SU-DHL-6 (cell line): ENCODE data around the gene CARD16.

Experiments used
- H2AFZ ChIP-seq: fragments of 200-600 bp; sonication (generic); 2 replicates; pipeline ENCODE4 v1.6.1; 2014; ENCODE audit warnings: low read depth, mild to moderate bottlenecking, moderate library complexity, mixed read lengths, antibody characterized with exemption, low read length; ENCODE audit not compliant: severe bottlenecking
- H3F3A ChIP-seq: fragments of 200-600 bp; shearing (Covaris generic); 2 replicates; pipeline ENCODE4 v1.6.0; 2016; ENCODE audit warnings: antibody characterized with exemption, mild to moderate bottlenecking; ENCODE audit not compliant: insufficient read depth
- H3K27ac ChIP-seq: fragments of 200-600 bp; sonication (generic); 2 replicates; pipeline ENCODE4 v1.5.1; 2016; ENCODE audit warnings: low read depth, mild to moderate bottlenecking, low read length, moderate library complexity, mixed read lengths
- H3K27me3 ChIP-seq: fragments of 200-600 bp; sonication (generic), shearing (Covaris generic); 2 replicates; pipeline ENCODE4 v1.6.0; 2014; ENCODE audit warnings: mild to moderate bottlenecking, low read length
- H3K36me3 ChIP-seq: fragments of 200-600 bp; sonication (generic); 2 replicates; pipeline ENCODE4 v1.6.1; 2014; ENCODE audit warnings: mild to moderate bottlenecking, low read length, mixed read lengths
- H3K4me2 ChIP-seq: fragments of 300-600, 200-600 bp; shearing (Covaris generic), sonication (generic); 2 replicates; pipeline ENCODE4 v1.6.0; 2014; ENCODE audit warnings: low read length, low read depth, mild to moderate bottlenecking; ENCODE audit not compliant: poor library complexity, severe bottlenecking
- H3K4me3 ChIP-seq: fragments of 200-600 bp; sonication (generic); 2 replicates; pipeline ENCODE4 v1.5.1; 2014; ENCODE audit warnings: antibody characterized with exemption, low read length, mild to moderate bottlenecking, mixed read lengths; ENCODE audit not compliant: insufficient read depth, poor library complexity, severe bottlenecking
- H3K79me2 ChIP-seq: fragments of 200-600 bp; sonication (generic); 2 replicates; pipeline ENCODE4 v1.6.1; 2014; ENCODE audit warnings: mild to moderate bottlenecking, low read length, moderate library complexity; ENCODE audit not compliant: insufficient read depth
- H3K9ac ChIP-seq: fragments of 200-600 bp; sonication (generic); 2 replicates; pipeline ENCODE4 v1.7.0; 2014; ENCODE audit warnings: mild to moderate bottlenecking, low read length
- H3K9me2 ChIP-seq: fragments of 200-600 bp; sonication (generic); replicated peaks from 2 replicates; pipeline ENCODE4 v1.6.1; 2014; ENCODE audit warnings: low read length; ENCODE audit not compliant: insufficient read depth
- H3K9me3 ChIP-seq: fragments of 200-600 bp; sonication (generic); 2 replicates; pipeline ENCODE4 v1.6.1; 2014; ENCODE audit warnings: low read length, mixed read lengths; ENCODE audit not compliant: insufficient read depth
- H4K20me1 ChIP-seq: fragments of 200-600 bp; sonication (generic); 2 replicates; pipeline ENCODE4 v1.6.1; 2014; ENCODE audit warnings: low read depth, mild to moderate bottlenecking, antibody characterized with exemption, low read length, moderate library complexity, mixed read lengths
- CTCF ChIP-seq: fragments of 200-600 bp; sonication (generic); IDR thresholded peaks from one replicate; pipeline ENCODE4 v1.5.1; 2017; ENCODE audit warnings: antibody characterized with exemption, mild to moderate bottlenecking, low read length, moderate library complexity; ENCODE audit not compliant: insufficient read depth, poor library complexity, severe bottlenecking
- EZH2phosphoT487 ChIP-seq: fragments of 200-600 bp; sonication (generic), shearing (Covaris generic); conservative IDR thresholded peaks from 2 replicates; pipeline ENCODE4 v1.6.1; 2018; ENCODE audit warnings: mild to moderate bottlenecking, antibody characterized with exemption, low read length, moderate library complexity, mixed read lengths

The CARD16 gene

GRCh38 chr11:105046898-105047579 lies 1.9 kb upstream of the CARD16 start:
- Histone ChIP-seq H3K79me2 (no peaks in the 10 kb centered on the region), H3K36me3 (no peaks in the 10 kb centered on the region), H3K4me2 (no peak overlapping the region), H3K27me3 (no peaks in the 10 kb centered on the region), H4K20me1 (no peaks in the 10 kb centered on the region), H3F3A (no peaks in the 10 kb centered on the region), H3K27ac (no peak overlapping the region), H3K9me2 (no peaks in the 10 kb centered on the region), H3K4me3 (no peak overlapping the region), H2AFZ (no peak overlapping the region), H3K9ac (no peak overlapping the region), H3K9me3 (no peaks in the 10 kb centered on the region)
- TF ChIP-seq CTCF: no peak
- TF ChIP-seq EZH2phosphoT487: no peak

- no peaks in the 10 kb centered on the region for H3K79me2 ChIP-seq
- H3K9me2 ChIP-seq: no peaks in the 10 kb centered on the region
- H2AFZ ChIP-seq: no peak overlapping the region
- H3K4me3 ChIP-seq: no peak overlapping the region
- H3K4me2 ChIP-seq: no peak overlapping the region
- TF ChIP-seq CTCF (no peak), EZH2phosphoT487 (no peak)
- H3K9me3 ChIP-seq: no peaks in the 10 kb centered on the region
- H3K9ac ChIP-seq: no peak overlapping the region
- H4K20me1 ChIP-seq: no peaks in the 10 kb centered on the region
- H3K27ac ChIP-seq: no peak overlapping the region
- H3K27me3 ChIP-seq: no peaks in the 10 kb centered on the region
- no peaks in the 10 kb centered on the region for H3F3A ChIP-seq
- no peaks in the 10 kb centered on the region for H3K36me3 ChIP-seq
Observed at GRCh38 chr11:105045676-105046296, 651 bp upstream of the CARD16 start.

- H3F3A ChIP-seq: no peaks in the 10 kb centered on the region
- H3K27me3 ChIP-seq: no peaks in the 10 kb centered on the region
- H3K4me3 ChIP-seq: no peak overlapping the region
- no peak overlapping the region for H3K4me2 ChIP-seq
- H4K20me1 ChIP-seq: no peaks in the 10 kb centered on the region
- no peaks in the 10 kb centered on the region for H3K79me2 ChIP-seq
- no peaks in the 10 kb centered on the region for H3K36me3 ChIP-seq
- H3K9me2 ChIP-seq: no peaks in the 10 kb centered on the region
- no peaks in the 10 kb centered on the region for H3K9me3 ChIP-seq
- no peak overlapping the region for H3K27ac ChIP-seq
- TF ChIP-seq CTCF (no peak), EZH2phosphoT487 (no peak)
- no peak overlapping the region for H3K9ac ChIP-seq
- no peak overlapping the region for H2AFZ ChIP-seq
Observed at GRCh38 chr11:105042178-105042577, 3.0 kb downstream of the CARD16 start.
